GM23248 (cell line): ENCODE measurements around the gene RNF169. TPM values are rescaled to one million over a fixed set of nuclear protein-coding genes. Genes with fewer than 3 reads are reported as not detected.

ENCODE experiments used
- DNase-seq: peaks from one replicate; pipeline ENCODE4 v3.0.0-alpha.2; 2015
- H2AFZ ChIP-seq: fragments of 200-600 bp; sonication (generic); 2 replicates; pipeline ENCODE4 v1.6.1; 2016; ENCODE audit warnings: antibody characterized with exemption
- H3F3A ChIP-seq: fragments of 200-600 bp; sonication (generic); 2 replicates; pipeline ENCODE4 v1.6.1; 2016; ENCODE audit warnings: mild to moderate bottlenecking, antibody characterized with exemption, mixed run types; ENCODE audit not compliant: insufficient read depth
- H3K27ac ChIP-seq: fragments of 200-600 bp; sonication (generic); 2 replicates; pipeline ENCODE4 v1.5.1; 2016; ENCODE audit warnings: mild to moderate bottlenecking
- H3K27me3 ChIP-seq: fragments of 200-600 bp; sonication (generic); replicated peaks from 2 replicates; pipeline ENCODE4 v1.6.1; 2016; ENCODE audit warnings: mild to moderate bottlenecking; ENCODE audit not compliant: insufficient read depth
- H3K36me3 ChIP-seq: fragments of 200-600 bp; sonication (generic); 2 replicates; pipeline ENCODE4 v1.6.1; 2016; ENCODE audit warnings: low read depth, mild to moderate bottlenecking
- H3K4me1 ChIP-seq: fragments of 200-600 bp; sonication (generic); 2 replicates; pipeline ENCODE4 v1.6.1; 2016; ENCODE audit warnings: mild to moderate bottlenecking; ENCODE audit not compliant: insufficient read depth
- H3K4me2 ChIP-seq: fragments of 200-600 bp; sonication (generic); one replicate; pipeline ENCODE4 v1.6.1; 2016; ENCODE audit warnings: mild to moderate bottlenecking; ENCODE audit not compliant: unreplicated experiment
- H3K4me3 ChIP-seq: fragments of 200-600 bp; sonication (generic); 2 replicates; pipeline ENCODE4 v1.5.1; 2016; ENCODE audit warnings: mild to moderate bottlenecking
- H3K79me2 ChIP-seq: fragments of 200-600 bp; sonication (generic); 2 replicates; pipeline ENCODE4 v1.6.1; 2016; ENCODE audit warnings: mild to moderate bottlenecking; ENCODE audit not compliant: insufficient read depth
- H3K9ac ChIP-seq: fragments of 200-600 bp; sonication (generic); 2 replicates; pipeline ENCODE4 v1.6.1; 2016; ENCODE audit warnings: mild to moderate bottlenecking
- H3K9me2 ChIP-seq: fragments of 200-600 bp; sonication (generic); 2 replicates; pipeline ENCODE4 v1.6.1; 2016; ENCODE audit warnings: mixed run types, mild to moderate bottlenecking, moderate library complexity; ENCODE audit not compliant: insufficient read depth
- H3K9me3 ChIP-seq: fragments of 200-600 bp; sonication (generic); one replicate; pipeline ENCODE4 v1.6.1; 2017; ENCODE audit warnings: low read depth
- H4K20me1 ChIP-seq: fragments of 200-600 bp; sonication (generic); 2 replicates; pipeline ENCODE4 v1.6.0; 2016; ENCODE audit not compliant: insufficient read depth
- EZH2 ChIP-seq: fragments of 200-600 bp; sonication (generic); IDR thresholded peaks from 2 replicates; pipeline ENCODE4 v1.6.1; 2018; ENCODE audit warnings: antibody characterized with exemption, mild to moderate bottlenecking; ENCODE audit not compliant: insufficient read depth, poor library complexity, severe bottlenecking
- EZH2phosphoT487 ChIP-seq: fragments of 200-600 bp; sonication (generic); IDR thresholded peaks from 2 replicates; pipeline ENCODE4 v1.6.1; 2018; ENCODE audit warnings: antibody characterized with exemption, moderate library complexity, mild to moderate bottlenecking, low read depth; ENCODE audit not compliant: insufficient read depth
- WGBS, 2 experiments: methylation state at CpG; one replicate each; pipeline ENCODE4 v1.1.6; 2015 to 2017; ENCODE audit warnings: low lambda C conversion rate in 2 of 2, low coverage in 1 of 2; ENCODE audit errors: missing lambda C conversion rate in 2 of 2; 5-methylcytosine and 5-hydroxymethylcytosine counted together
- in situ Hi-C: fragments of 300-500 bp; cut with MboI; formaldehyde crosslinking; loops from 2 replicates; pipeline ENCODE4 v1.15.0; 2020
- polyA plus RNA-seq: library from polyadenylated mRNA; unstranded; fragments of >200 nt; fragmentation: Nextera tagmentation; extraction: Ambion mirVana; gene quantifications from 2 replicates; pipeline ENCODE4 v1.2.1, GENCODE V29; 2016
- total RNA-seq: library from RNA; depleted of rRNA; stranded (reverse); fragments of >200 nt; shearing (Covaris generic); gene quantifications from 2 replicates; pipeline ENCODE4 v1.2.3, GENCODE V29; 2014

Gene RNF169
- total and polyA plus RNA-seq, 2 experiments from 2014 or later = 0.79 to 15.8 TPM

GRCh38 chr11:74703211-74703610, 45.4 kb upstream of the RNF169 start:
- Histone ChIP-seq H3K79me2 (no peaks in the 10 kb centered on the region), H3K4me3 (no peak overlapping the region), H3K27ac (no peak overlapping the region), H3K27me3 (no peaks in the 10 kb centered on the region), H3K9me3 (no peaks in the 10 kb centered on the region), H2AFZ (no peak overlapping the region), H3F3A (no peaks in the 10 kb centered on the region), H3K9ac (no peak overlapping the region), H3K4me1 (no peaks in the 10 kb centered on the region), H3K9me2 (no peaks in the 10 kb centered on the region), H3K4me2 (no peak overlapping the region), H4K20me1 (no peaks in the 10 kb centered on the region), H3K36me3 (no peaks in the 10 kb centered on the region)
- WGBS, 2 experiments = 87 to 89% methylated on average over 13 of the region's 13 CpGs
- in situ Hi-C loops = no loop called here
- DNase-seq = no peak
- no peak for TF ChIP-seq EZH2phosphoT487
- TF ChIP-seq EZH2 = no peak

DNA sequence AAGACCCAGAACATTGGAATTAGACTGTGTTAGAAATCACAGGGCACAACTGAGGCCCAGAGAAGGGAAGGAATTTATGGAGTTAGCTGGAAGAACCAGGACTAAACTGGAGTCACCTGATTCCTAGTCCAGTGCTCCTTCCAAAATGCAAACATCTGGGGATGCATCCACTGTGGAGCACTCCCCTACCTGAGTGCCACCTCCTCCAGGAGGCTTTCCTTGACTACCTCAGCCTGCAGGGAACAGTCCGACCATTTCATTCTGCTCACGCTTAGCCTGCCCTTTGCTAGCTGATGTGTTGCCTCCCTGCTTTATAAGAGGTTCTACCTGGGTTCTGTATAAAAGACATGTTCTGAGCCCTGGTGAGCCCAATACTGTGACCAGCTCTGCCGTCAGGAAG, 41.5 kb upstream of the RNF169 start:
- Histone ChIP-seq H3K9ac (no peak overlapping the region), H3K4me1 (peaks cover 6% of the 10 kb centered on the region; the same call in 1 of the 2 replicates), H3K9me3 (no peaks in the 10 kb centered on the region), H3K27ac (no peak overlapping the region), H3K4me3 (no peak overlapping the region), H3F3A (no peaks in the 10 kb centered on the region), H3K79me2 (no peaks in the 10 kb centered on the region), H3K27me3 (no peaks in the 10 kb centered on the region), H3K9me2 (no peaks in the 10 kb centered on the region), H2AFZ (no peak overlapping the region), H3K4me2 (no peak overlapping the region), H3K36me3 (no peaks in the 10 kb centered on the region), H4K20me1 (no peaks in the 10 kb centered on the region)
- in situ Hi-C loops = no loop called here
- WGBS, 2 experiments = 79 to 87% methylated on average over 3 of the region's 3 CpGs
- DNase-seq = no peak
- no peak for TF ChIP-seq EZH2phosphoT487

- 86 to 87% methylated on average over 10 of the region's 10 CpGs for WGBS, 2 experiments
- TF ChIP-seq EZH2 (no peak), EZH2phosphoT487 (no peak)
- H3F3A ChIP-seq = no peaks in the 10 kb centered on the region
- H3K4me3 ChIP-seq = no peak overlapping the region
- H3K4me1 ChIP-seq = peaks cover 6% of the 10 kb centered on the region; the same call in 1 of the 2 replicates
- no peaks in the 10 kb centered on the region for H3K36me3 ChIP-seq
- H3K79me2 ChIP-seq = no peaks in the 10 kb centered on the region
- H3K4me2 ChIP-seq = no peak overlapping the region
- H2AFZ ChIP-seq = no peak overlapping the region
- no peaks in the 10 kb centered on the region for H3K9me3 ChIP-seq
- H3K27me3 ChIP-seq = no peaks in the 10 kb centered on the region
- no peak for DNase-seq
- no peak overlapping the region for H3K27ac ChIP-seq
- H3K9me2 ChIP-seq = no peaks in the 10 kb centered on the region
- H4K20me1 ChIP-seq = no peaks in the 10 kb centered on the region
- no peak overlapping the region for H3K9ac ChIP-seq
- in situ Hi-C loops = no loop called here
Observed at GRCh38 chr11:74707602-74708510, 40.8 kb upstream of the RNF169 start.

- in situ Hi-C loops = no loop called here
- Histone ChIP-seq H3K4me3 (no peak overlapping the region), H3F3A (no peaks in the 10 kb centered on the region), H3K36me3 (no peaks in the 10 kb centered on the region), H3K79me2 (no peaks in the 10 kb centered on the region), H3K4me2 (no peak overlapping the region), H3K27ac (no peak overlapping the region), H3K9me3 (no peaks in the 10 kb centered on the region), H3K9ac (no peak overlapping the region), H3K27me3 (no peaks in the 10 kb centered on the region), H3K4me1 (peaks cover 6% of the 10 kb centered on the region; the same call in 1 of the 2 replicates), H3K9me2 (no peaks in the 10 kb centered on the region), H2AFZ (no peak overlapping the region), H4K20me1 (no peaks in the 10 kb centered on the region)
- 81 to 82% methylated on average over 3 of the region's 3 CpGs for WGBS, 2 experiments
- no peak for DNase-seq
- TF ChIP-seq EZH2phosphoT487 (no peak), EZH2 (no peak)
Observed at GRCh38 chr11:74709175-74709574, 39.5 kb upstream of the RNF169 start.
